AG20443 (cell line): ENCODE measurements around the gene ZFYVE9.
A peak's percentile ranks its signal among the peaks of the same experiment; 100 is the strongest.
"Not testable (repeated sequence)": the region's sequence is repeated elsewhere in the genome, so short reads cannot be mapped to it uniquely, and the experiment has no call there.

ENCODE experiments used
- DNase-seq: peaks from one replicate; pipeline ENCODE4 v3.0.0; 2012; ENCODE audit warnings: low spot score, mixed read lengths

ZFYVE9 gene

GRCh38 chr1:52190500-52191252 lies 48.8 kb downstream of the ZFYVE9 start:
- no peak for DNase-seq

GRCh38 chr1:52191395-52191965 lies 49.6 kb downstream of the ZFYVE9 start:
- DNase-seq = no peak

- DNase-seq = no peak
Observed at GRCh38 chr1:52192024-52192423, 50.1 kb downstream of the ZFYVE9 start.

GRCh38 chr1:52192436-52192835 lies 50.5 kb downstream of the ZFYVE9 start:
- no peak for DNase-seq

- DNase-seq = no peak
Observed at GRCh38 chr1:52193985-52194384, 52.1 kb downstream of the ZFYVE9 start.

GRCh38 chr1:52195161-52195560 lies 53.3 kb downstream of the ZFYVE9 start:
- no peak for DNase-seq

GRCh38 chr1:52203935-52204625 lies 62.2 kb downstream of the ZFYVE9 start:
- DNase-seq = no peak

- DNase-seq = no peak
Observed at GRCh38 chr1:52204696-52205095, 62.8 kb downstream of the ZFYVE9 start.

- DNase-seq = not testable (repeated sequence)
Observed at GRCh38 chr1:52206686-52207085, 64.8 kb downstream of the ZFYVE9 start.

GRCh38 chr1:52209429-52209828 lies 67.5 kb downstream of the ZFYVE9 start:
- no peak for DNase-seq

GRCh38 chr1:52210044-52210443 lies 68.2 kb downstream of the ZFYVE9 start:
- DNase-seq = no peak

GRCh38 chr1:52216907-52217458 lies 75.1 kb downstream of the ZFYVE9 start:
- DNase-seq = no peak

- DNase-seq = no peak
Observed at GRCh38 chr1:52225174-52225573, 83.3 kb downstream of the ZFYVE9 start.

GRCh38 chr1:52229494-52229893 lies 87.6 kb downstream of the ZFYVE9 start:
- no peak for DNase-seq

GRCh38 chr1:52233463-52233862 lies 91.6 kb downstream of the ZFYVE9 start:
- no peak for DNase-seq

GRCh38 chr1:52234014-52234413 lies 92.1 kb downstream of the ZFYVE9 start:
- DNase-seq = no peak

- no peak for DNase-seq
Observed at GRCh38 chr1:52234708-52235107, 92.8 kb downstream of the ZFYVE9 start.

- no peak for DNase-seq
Observed at GRCh38 chr1:52235646-52236045, 93.8 kb downstream of the ZFYVE9 start.

GRCh38 chr1:52237430-52237829 lies 95.5 kb downstream of the ZFYVE9 start:
- peak; percentile 34 for DNase-seq

- peak; percentile 21 for DNase-seq
Observed at GRCh38 chr1:52238474-52238873, 96.6 kb downstream of the ZFYVE9 start.

- no peak for DNase-seq
Observed at GRCh38 chr1:52238887-52239707, 97.2 kb downstream of the ZFYVE9 start.

- no peak for DNase-seq
Observed at GRCh38 chr1:52239708-52240001, 97.8 kb downstream of the ZFYVE9 start.
